Motor neuron (in vitro differentiated cells): Measurements from ENCODE around the gene ADPRS. TPM values are rescaled to one million over a fixed set of nuclear protein-coding genes. Genes with fewer than 3 reads are reported as not detected.

Experiments used
- ATAC-seq, 8 experiments: fragments of 200-7000 bp; cut with Tn5 transposase; replicated peaks in 6 of 8; 2 replicates each; pipeline ENCODE4 v1.8.0; 2021; ENCODE audit warnings: mild to moderate bottlenecking in 8 of 8, moderate library complexity in 8 of 8
- H3K27ac ChIP-seq, 2 donors: fragments of 250-450 bp; sonication (Bioruptor Pico); 2 replicates each; pipeline ENCODE4 v1.9.0; 2021; ENCODE audit warnings: antibody characterized with exemption in 2 of 2, mild to moderate bottlenecking in 2 of 2, moderate library complexity in 1 of 2
- H3K4me1 ChIP-seq, 2 donors: fragments of 250-450 bp; sonication (Bioruptor Pico); replicated peaks in 1 of 2; 2 replicates each; pipeline ENCODE4 v1.6.1; 2021; ENCODE audit warnings: antibody characterized with exemption in 2 of 2, mild to moderate bottlenecking in 2 of 2, moderate library complexity in 1 of 2
- H3K4me3 ChIP-seq, 5 donors: fragments of 250-450 bp; sonication (Bioruptor Pico); 2 replicates each; pipeline ENCODE4 v1.9.0; 2021; ENCODE audit warnings: antibody characterized with exemption in 5 of 5, mild to moderate bottlenecking in 5 of 5, moderate library complexity in 4 of 5
- WGBS, 10 experiments: fragments of 450-650 bp; shearing (Covaris generic); methylation state at CpG; one replicate each; pipeline ENCODE4 v1.0.0; 2022; 5-methylcytosine and 5-hydroxymethylcytosine counted together
- in situ Hi-C, 9 experiments: fragments of 400-800 bp; cut with MboI; loops; one replicate each; pipeline ENCODE4 v1.15.0; 2021; ENCODE audit warnings: low sequenced_read_pairs in 9 of 9, low pct_unique_long_range_greater_than_20kb in 2 of 9; ENCODE audit not compliant: unreplicated experiment in 9 of 9
- total RNA-seq, 8 experiments: library from RNA; unstranded; fragments of 300-600 nt; gene quantifications; 2 replicates each; pipeline versions ENCODE4 v1.2.3 to v1.2.4, GENCODE V29; 2022

The ADPRS gene
- total RNA-seq, 8 experiments from 2014 or later: 21.7 to 45.8 (median 38.6) TPM

- 82 to 94% (median 86%) methylated on average over 2 to 8 of the region's 11 CpGs; no CpG with 5 or more reads in 4 of the 10 experiments for WGBS, 10 experiments
- ATAC-seq: no peak
- in situ Hi-C loops: no loop called here
- Histone ChIP-seq H3K27ac (no peak overlapping the region), H3K4me1 (peaks cover under 1 to 12% of the 10 kb centered on the region in 2 donors), H3K4me3 (no peak overlapping the region)
Observed at GRCh38 chr1:36128126-36128904, 39.6 kb downstream of the ADPRS start.

- in situ Hi-C loops: no loop called here
- 87 to 100% (median 93%) methylated on average over 1 to 3 of the region's 3 CpGs; no CpG with 5 or more reads in 4 of the 10 experiments for WGBS, 10 experiments
- H3K27ac ChIP-seq: no peak overlapping the region
- H3K4me3 ChIP-seq: no peak overlapping the region
- no peak for ATAC-seq
- H3K4me1 ChIP-seq: peaks cover 0 to 15% of the 10 kb centered on the region in 2 donors
Observed at GRCh38 chr1:36128905-36129206, 40.2 kb downstream of the ADPRS start.

- Histone ChIP-seq H3K27ac (no peak overlapping the region), H3K4me1 (peaks cover 0 to 5% of the 10 kb centered on the region in 2 donors), H3K4me3 (no peak overlapping the region)
- ATAC-seq: no peak
- in situ Hi-C loops: no loop called here
- 43 to 94% (median 84%) methylated on average over 1 to 3 of the region's 3 CpGs; no CpG with 5 or more reads in 4 of the 10 experiments for WGBS, 10 experiments
Observed at GRCh38 chr1:36132029-36132428, 43.3 kb downstream of the ADPRS start.

DNA sequence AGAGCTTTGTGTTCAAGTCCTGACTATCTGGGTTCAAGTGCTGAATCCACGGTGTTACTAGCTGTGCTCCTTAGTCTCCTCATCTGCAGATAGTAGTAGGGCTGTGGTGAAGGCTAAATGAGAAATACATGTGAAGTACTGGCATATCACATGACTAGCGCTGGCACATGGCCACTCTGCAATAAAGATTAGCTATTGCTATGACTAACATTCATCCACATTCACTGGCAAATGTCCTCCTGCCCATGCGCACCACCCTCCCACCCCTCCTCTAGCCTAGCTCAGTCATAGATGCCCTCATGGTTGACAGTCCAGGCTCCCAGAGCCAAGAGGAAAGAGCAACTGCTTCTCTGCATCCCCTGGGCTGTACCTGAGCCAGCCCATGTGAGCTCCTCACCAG is 44.8 kb downstream of the ADPRS start:
- H3K4me1 ChIP-seq: peaks cover 0 to 5% of the 10 kb centered on the region in 2 donors
- 13 to 93% (median 83%) methylated on average over 1 to 3 of the region's 3 CpGs; no CpG with 5 or more reads in 3 of the 10 experiments for WGBS, 10 experiments
- in situ Hi-C loops: no loop called here
- no peak overlapping the region for H3K4me3 ChIP-seq
- ATAC-seq: peak in 7 of 8 experiments; percentile 2 to 85 (median 44)
- H3K27ac ChIP-seq: no peak overlapping the region

DNA sequence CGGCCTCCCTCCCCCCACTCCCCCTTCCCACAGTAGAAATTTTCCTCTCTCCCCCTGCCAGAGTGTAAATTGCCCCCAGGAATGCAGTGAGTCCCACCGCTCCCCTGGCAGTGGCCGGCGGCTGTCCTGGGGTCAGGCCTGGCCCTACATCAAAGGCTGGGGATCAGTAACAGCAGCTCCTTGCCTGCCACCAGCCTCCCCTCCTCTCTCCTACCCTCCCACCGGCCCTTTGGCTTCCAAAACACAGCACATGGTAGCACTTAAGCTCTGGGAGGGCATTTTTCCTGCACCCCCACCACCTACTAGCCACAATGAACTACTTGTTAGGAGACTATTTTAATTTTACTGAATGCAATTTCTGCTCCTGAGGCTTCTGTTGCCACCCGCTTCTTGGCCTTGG is 45.3 kb downstream of the ADPRS start:
- H3K4me1 ChIP-seq: peaks cover 0 to 5% of the 10 kb centered on the region in 2 donors
- ATAC-seq: peak in 3 of 8 experiments; percentile 3 to 18 (median 5)
- H3K27ac ChIP-seq: no peak overlapping the region
- 22 to 100% (median 72%) methylated on average over 1 to 3 of the region's 6 CpGs; no CpG with 5 or more reads in 5 of the 10 experiments for WGBS, 10 experiments
- in situ Hi-C loops: no loop called here
- no peak overlapping the region for H3K4me3 ChIP-seq

GRCh38 chr1:36134505-36135329 is 46.0 kb downstream of the ADPRS start:
- Histone ChIP-seq H3K4me3 (no peak overlapping the region), H3K27ac (no peak overlapping the region), H3K4me1 (peaks cover 0 to 5% of the 10 kb centered on the region in 2 donors)
- 20 to 94% (median 61%) methylated on average over 1 to 7 of the region's 7 CpGs; no CpG with 5 or more reads in 2 of the 10 experiments for WGBS, 10 experiments
- in situ Hi-C loops: no loop called here
- peak; percentile 55 to 88 (median 76) for ATAC-seq

DNA sequence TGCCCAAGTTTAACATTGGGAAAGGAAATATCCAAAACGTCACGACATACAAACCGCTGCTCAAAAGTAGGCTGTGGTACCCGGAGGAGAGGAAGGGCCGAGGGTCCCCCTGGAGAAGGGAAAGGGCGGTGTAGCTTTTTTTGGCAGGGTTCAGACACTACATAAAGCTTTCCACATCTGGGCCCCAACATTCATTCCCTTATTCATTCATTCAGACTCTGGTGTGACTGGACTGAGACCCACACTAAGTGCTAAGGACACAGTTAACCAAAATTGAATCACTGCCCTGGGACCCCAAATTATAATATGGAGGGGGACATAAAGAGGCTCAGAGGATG is 46.6 kb downstream of the ADPRS start:
- no peak for ATAC-seq
- in situ Hi-C loops: no loop called here
- H3K4me3 ChIP-seq: no peak overlapping the region
- no peak overlapping the region for H3K27ac ChIP-seq
- WGBS, 10 experiments: 44 to 98% (median 79%) methylated on average over 2 to 6 of the region's 6 CpGs; no CpG with 5 or more reads in 2 of the 10 experiments
- H3K4me1 ChIP-seq: peaks cover 0 to 5% of the 10 kb centered on the region in 2 donors

- no peak overlapping the region for H3K27ac ChIP-seq
- peaks cover 0 to 5% of the 10 kb centered on the region in 2 donors for H3K4me1 ChIP-seq
- no peak overlapping the region for H3K4me3 ChIP-seq
- in situ Hi-C loops: no loop called here
- no peak for ATAC-seq
Observed at GRCh38 chr1:36135796-36136195, 47.1 kb downstream of the ADPRS start.

DNA sequence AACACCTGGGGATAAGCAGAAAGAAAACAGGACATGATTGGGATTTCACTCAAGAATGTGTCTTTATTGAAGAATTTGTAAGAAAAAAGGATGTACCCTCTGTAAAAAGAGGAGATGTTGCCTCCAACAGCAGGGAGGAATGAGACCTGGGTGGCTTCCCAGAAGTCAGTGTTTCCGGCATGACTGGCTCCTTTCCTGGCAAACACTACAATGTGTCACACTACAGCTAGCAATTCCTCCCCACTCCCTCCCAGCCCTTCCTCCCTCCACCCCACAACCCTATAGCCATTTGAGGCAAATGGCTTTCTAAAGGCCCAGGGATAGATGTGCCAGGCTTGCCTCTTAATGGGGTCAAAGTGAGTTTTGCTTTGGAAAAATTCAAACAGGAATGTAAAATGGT is 47.8 kb downstream of the ADPRS start:
- 50 to 100% methylated on average over 1 of the region's 1 CpG; no CpG with 5 or more reads in 8 of the 10 experiments for WGBS, 10 experiments
- no peak overlapping the region for H3K4me3 ChIP-seq
- peak in 3 of 8 experiments; percentile 11 to 62 (median 39) for ATAC-seq
- in situ Hi-C loops: no loop called here
- H3K4me1 ChIP-seq: peaks cover 0 to 5% of the 10 kb centered on the region in 2 donors
- no peak overlapping the region for H3K27ac ChIP-seq

- Histone ChIP-seq H3K27ac (no peak overlapping the region), H3K4me3 (no peak overlapping the region), H3K4me1 (peaks cover 0 to 5% of the 10 kb centered on the region in 2 donors)
- 50 to 100% (median 95%) methylated on average over 1 to 5 of the region's 5 CpGs; no CpG with 5 or more reads in 5 of the 10 experiments for WGBS, 10 experiments
- in situ Hi-C loops: no loop called here
- no peak for ATAC-seq
Observed at GRCh38 chr1:36137226-36137625, 48.5 kb downstream of the ADPRS start.

DNA sequence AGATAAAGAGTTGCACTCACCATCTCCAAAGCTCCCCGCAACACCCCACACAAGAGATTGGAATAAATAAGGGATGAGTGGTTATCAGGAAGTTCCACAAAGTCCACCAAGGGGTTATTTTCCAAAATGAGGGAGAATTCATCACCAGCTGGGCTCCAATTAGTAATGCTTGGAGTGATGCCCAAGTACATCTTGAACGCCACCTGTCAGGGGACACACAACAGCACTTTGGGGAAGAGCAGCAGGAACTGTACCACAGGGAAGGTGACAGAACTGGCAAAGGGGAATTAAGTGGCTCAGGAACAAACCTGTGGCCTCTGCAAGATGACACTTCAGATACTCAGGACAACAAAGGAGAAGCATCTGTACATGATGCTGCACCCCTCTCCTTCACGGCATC is 49.1 kb downstream of the ADPRS start:
- Histone ChIP-seq H3K4me3 (no peak overlapping the region), H3K27ac (no peak overlapping the region), H3K4me1 (peaks cover 0 to 5% of the 10 kb centered on the region in 2 donors)
- ATAC-seq: no peak
- in situ Hi-C loops: no loop called here
- 68 to 100% (median 94%) methylated on average over 1 to 3 of the region's 3 CpGs; no CpG with 5 or more reads in 1 of the 10 experiments for WGBS, 10 experiments

DNA sequence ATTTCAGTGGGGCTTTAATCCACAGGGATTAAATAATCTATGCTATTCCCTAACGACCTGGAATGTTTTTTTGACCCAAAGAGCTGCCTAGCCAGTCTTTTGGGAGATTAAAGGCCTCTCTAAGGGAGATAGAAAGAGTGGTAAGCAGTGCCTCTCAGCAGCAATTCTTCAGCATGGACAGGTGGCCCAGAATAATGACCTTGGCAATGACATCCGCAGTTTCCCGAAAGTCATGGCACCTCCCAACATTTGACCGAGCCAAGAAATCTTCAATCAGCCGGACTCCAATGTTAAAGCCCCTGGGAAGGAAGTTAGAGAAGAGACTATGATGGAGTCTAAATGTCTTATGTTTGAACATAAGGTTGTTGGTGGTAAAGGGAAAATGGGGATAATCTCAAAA is 50.8 kb downstream of the ADPRS start:
- H3K27ac ChIP-seq: no peak overlapping the region
- no peak overlapping the region for H3K4me3 ChIP-seq
- no peaks in the 10 kb centered on the region for H3K4me1 ChIP-seq
- WGBS, 10 experiments: 59 to 100% (median 94%) methylated on average over 1 to 5 of the region's 5 CpGs; no CpG with 5 or more reads in 1 of the 10 experiments
- no peak for ATAC-seq
- in situ Hi-C loops: no loop called here

DNA sequence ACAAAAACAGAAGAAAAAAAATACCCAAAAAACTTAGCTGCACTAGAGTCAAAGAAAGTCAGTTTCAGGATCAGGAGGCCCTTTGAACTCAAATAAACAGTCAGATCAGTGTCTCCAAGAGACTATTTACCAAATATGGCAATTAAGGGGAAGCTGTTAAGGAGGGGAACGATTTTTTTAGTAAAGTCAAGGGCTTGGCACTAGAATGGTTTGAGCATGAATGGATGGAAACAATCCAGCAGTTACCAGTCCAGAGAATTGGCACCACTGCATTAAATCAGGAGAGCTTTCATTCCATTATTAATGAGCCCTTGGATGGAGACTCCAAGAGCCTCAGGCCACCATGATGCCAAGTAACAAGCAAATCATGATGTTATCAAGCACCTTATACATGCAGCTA is 53.4 kb downstream of the ADPRS start:
- WGBS, 10 experiments: 13 to 100% (median 79%) methylated on average over 1 of the region's 1 CpG; no CpG with 5 or more reads in 4 of the 10 experiments
- in situ Hi-C loops: no loop called here
- Histone ChIP-seq H3K4me3 (no peak overlapping the region), H3K27ac (no peak overlapping the region), H3K4me1 (no peaks in the 10 kb centered on the region)
- ATAC-seq: no peak
